HUES64 (cell line): Measurements from ENCODE around the gene SEMA6B. TPM values are rescaled to one million over a fixed set of nuclear protein-coding genes. Genes with fewer than 3 reads are reported as not detected.

Experiments used
- H3K27ac ChIP-seq: 2 replicates; pipeline ENCODE4 v1.7.0; 2013; ENCODE audit warnings: low read depth, low read length, inconsistent platforms
- H3K27me3 ChIP-seq: 2 replicates; pipeline ENCODE4 v1.6.1; 2013; ENCODE audit warnings: mild to moderate bottlenecking, low read length; ENCODE audit not compliant: insufficient read depth
- H3K36me3 ChIP-seq: 2 replicates; pipeline ENCODE4 v1.6.1; 2013; ENCODE audit warnings: mild to moderate bottlenecking, low read length; ENCODE audit not compliant: insufficient read depth
- H3K4me1 ChIP-seq: 2 replicates; pipeline ENCODE4 v1.6.1; 2013; ENCODE audit warnings: mild to moderate bottlenecking, low read length, moderate library complexity; ENCODE audit not compliant: insufficient read depth
- H3K4me3 ChIP-seq: 2 replicates; pipeline ENCODE4 v1.5.1; 2013; ENCODE audit warnings: mild to moderate bottlenecking, low read length, moderate library complexity
- H3K9ac ChIP-seq: 2 replicates; pipeline ENCODE4 v1.6.1; 2013; ENCODE audit warnings: mild to moderate bottlenecking, low read depth, low read length
- H3K9me3 ChIP-seq: 2 replicates; pipeline ENCODE4 v1.6.1; 2013; ENCODE audit warnings: low read depth, low read length; ENCODE audit not compliant: insufficient read depth
- WGBS: fragments of 150-250, 120-280 bp; methylation state at CpG from one replicate; pipeline ENCODE4 v1.1.7; 2013; ENCODE audit warnings: missing lambda C conversion rate; 5-methylcytosine and 5-hydroxymethylcytosine counted together
- polyA plus RNA-seq, 2 experiments: library from polyadenylated mRNA; stranded (reverse); fragments of 50-300 nt; gene quantifications; one replicate each; pipeline ENCODE4 v1.2.3, GENCODE V29; 2013

The SEMA6B gene
- polyA plus RNA-seq (2013, experiment 1 of 2), result 15.5 TPM
- 20.2 TPM for polyA plus RNA-seq (2013, experiment 2 of 2)

- WGBS, result 90% methylated on average over 13 of the region's 13 CpGs
- H3K27ac ChIP-seq, result no peak within 1 kb of the TSS
These were observed at the start of gene SEMA6B for GRCh38 chr19:4559569-4559968. TSS of gene SEMA6B (minus strand) at chr19:4559684. CDS start at chr19:4558457, 1,227 bp downstream.

DNA sequence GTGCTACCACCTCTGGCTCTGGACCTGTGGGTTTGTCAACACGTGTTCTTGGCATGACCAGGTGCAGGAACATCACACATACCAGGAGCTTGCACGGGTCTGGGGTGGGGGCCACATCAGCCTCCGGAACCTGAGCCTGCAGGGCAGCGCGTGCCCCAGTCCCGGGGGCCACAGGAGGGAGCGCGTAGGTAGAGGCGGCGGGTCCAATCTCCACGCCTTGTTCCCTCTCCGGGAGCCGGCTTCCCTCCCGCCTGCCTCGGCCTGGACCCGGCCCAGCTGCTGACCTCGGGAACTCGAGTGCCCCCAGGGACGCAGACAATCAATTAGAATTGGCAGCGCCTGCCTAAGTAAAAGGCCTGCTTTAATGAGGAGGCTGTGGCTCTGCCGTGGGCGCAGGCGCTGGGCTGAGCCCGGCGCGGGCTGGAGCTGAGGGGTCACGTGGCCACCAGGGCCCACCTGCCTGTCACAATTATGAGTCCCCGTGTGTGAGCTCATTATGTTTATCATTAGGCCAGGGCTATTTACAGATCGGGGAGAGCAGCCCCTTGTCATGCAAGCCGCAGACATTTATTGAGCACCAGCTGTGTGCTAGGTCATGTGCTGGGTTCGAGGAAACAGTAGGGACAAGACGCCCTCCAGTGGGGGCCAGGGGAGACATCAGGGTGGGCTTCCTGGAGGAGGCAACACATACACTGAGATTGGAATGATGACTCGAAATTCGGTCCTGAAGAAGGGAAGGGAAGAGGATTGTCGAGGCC is 47.6 kb upstream of the SEMA6B start:
- Histone ChIP-seq H3K27me3 (peaks cover 6% of the 10 kb centered on the region; the same call in 1 of the 2 replicates), H3K36me3 (no peaks in the 10 kb centered on the region), H3K4me1 (0 out of 2 replicates have a peak, but pooled peaks cover 3% of the 10 kb centered on the region), H3K4me3 (peak overlapping the region; percentile 45), H3K27ac (no peak overlapping the region), H3K9me3 (no peaks in the 10 kb centered on the region), H3K9ac (peak overlapping the region; percentile 33; the same call in 1 of the 2 replicates)
- WGBS, result 14% methylated on average over 35 of the region's 35 CpGs

More at GRCh38 chr19:4559569-4559968, at the start of gene SEMA6B:
- Histone ChIP-seq H3K36me3 (peaks cover 13% of the 10 kb centered on the region; the same call in 1 of the 2 replicates), H3K4me3 (no peak within 1 kb of the TSS), H3K9me3 (no peaks in the 10 kb centered on the region), H3K9ac (no peak within 1 kb of the TSS), H3K27me3 (no peaks in the 10 kb centered on the region), H3K4me1 (no peaks in the 10 kb centered on the region; the same call in 1 of the 2 replicates)

DNA sequence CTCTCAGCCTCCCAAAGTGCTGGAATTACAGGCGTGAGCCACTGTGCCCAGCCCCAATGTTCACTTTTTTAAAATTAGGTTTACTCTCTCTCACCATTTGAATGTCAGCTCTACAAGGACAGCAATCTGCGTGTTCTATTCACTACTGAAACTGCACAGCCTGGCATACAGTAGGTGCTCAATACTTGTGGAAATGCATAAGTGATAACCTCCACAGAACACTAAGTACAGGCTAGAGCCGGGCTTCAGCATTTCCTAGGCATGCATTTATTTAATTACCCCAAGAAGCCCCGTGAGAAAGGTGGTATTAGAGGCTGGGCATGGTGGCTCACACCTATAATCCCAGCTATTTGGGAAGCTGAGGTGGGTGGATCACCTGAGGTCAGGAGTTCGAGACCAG is 46.7 kb upstream of the SEMA6B start:
- no peak overlapping the region for H3K4me3 ChIP-seq
- no peak overlapping the region for H3K27ac ChIP-seq
- H3K9ac ChIP-seq, result no peak overlapping the region
- H3K27me3 ChIP-seq, result peaks cover 8% of the 10 kb centered on the region; the same call in 1 of the 2 replicates
- H3K4me1 ChIP-seq, result 0 out of 2 replicates have a peak, but pooled peaks cover 3% of the 10 kb centered on the region
- H3K36me3 ChIP-seq, result no peaks in the 10 kb centered on the region
- H3K9me3 ChIP-seq, result no peaks in the 10 kb centered on the region
- WGBS, result 77% methylated on average over 4 of the region's 5 CpGs

DNA sequence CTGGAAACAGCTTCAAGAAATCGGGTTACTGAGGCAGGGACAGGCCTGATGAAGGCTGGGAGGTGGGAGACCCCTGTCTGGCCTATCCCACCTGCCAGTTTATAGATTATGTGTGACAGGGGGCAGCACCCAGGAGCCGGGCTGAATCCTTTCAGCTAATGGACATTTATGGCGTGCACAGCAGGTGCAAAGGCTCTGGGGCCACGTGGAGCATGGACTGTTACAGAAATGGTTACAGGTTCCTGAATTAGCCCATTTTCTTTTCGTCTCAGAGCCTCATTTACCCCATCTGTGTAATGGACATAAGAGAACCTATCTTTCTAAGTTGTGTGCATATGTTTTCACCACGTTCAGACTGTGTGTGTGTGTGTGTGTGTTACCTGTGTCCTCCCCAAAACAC is 45.4 kb upstream of the SEMA6B start:
- Histone ChIP-seq H3K9me3 (no peaks in the 10 kb centered on the region), H3K27ac (no peak overlapping the region), H3K36me3 (no peaks in the 10 kb centered on the region), H3K27me3 (0 out of 2 replicates have a peak, but pooled peaks cover 8% of the 10 kb centered on the region), H3K9ac (no peak overlapping the region), H3K4me1 (0 out of 2 replicates have a peak, but pooled peaks cover under 1% of the 10 kb centered on the region), H3K4me3 (no peak overlapping the region)
- 82% methylated on average over 4 of the region's 6 CpGs for WGBS

- no peak overlapping the region for H3K9ac ChIP-seq
- H3K27ac ChIP-seq, result no peak overlapping the region
- peaks cover 16% of the 10 kb centered on the region for H3K27me3 ChIP-seq
- H3K36me3 ChIP-seq, result no peaks in the 10 kb centered on the region
- no peaks in the 10 kb centered on the region for H3K9me3 ChIP-seq
- H3K4me3 ChIP-seq, result no peak overlapping the region
- 89% methylated on average over 1 of the region's 1 CpG for whole genome bisulfite sequencing
- no peaks in the 10 kb centered on the region for H3K4me1 ChIP-seq
These were observed 43.4 kb upstream of the SEMA6B start for GRCh38 chr19:4602915-4603314.

DNA sequence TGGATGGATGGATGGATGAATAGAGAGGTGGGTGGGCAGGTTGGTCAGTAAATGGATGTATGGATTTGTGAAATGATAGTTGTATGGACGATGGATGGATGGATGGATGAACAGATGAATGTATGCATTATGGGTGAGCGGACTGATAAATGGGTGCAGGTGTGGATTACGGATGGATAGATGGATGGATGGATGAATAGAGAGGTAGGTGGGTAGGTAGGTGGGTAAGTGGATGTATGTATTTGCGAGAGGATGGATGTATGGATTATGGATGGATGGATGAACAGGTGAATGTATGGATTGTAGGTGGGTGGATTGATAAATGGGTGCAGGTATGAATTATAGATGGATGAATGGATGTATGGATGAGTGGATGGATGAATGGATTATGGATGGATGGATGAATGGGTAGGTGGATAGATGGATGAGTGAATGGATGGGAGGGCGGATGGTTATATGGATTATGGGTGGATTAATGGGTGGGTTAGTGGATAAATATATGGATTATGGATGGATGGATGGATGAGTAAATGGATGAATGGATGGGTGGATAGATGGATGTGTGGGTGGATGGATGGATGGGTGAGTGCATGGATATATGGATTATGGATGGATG is 42.8 kb upstream of the SEMA6B start:
- no peaks in the 10 kb centered on the region for H3K9me3 ChIP-seq
- WGBS, result 86% methylated on average over 5 of the region's 5 CpGs
- no peaks in the 10 kb centered on the region for H3K4me1 ChIP-seq
- no peak overlapping the region for H3K9ac ChIP-seq
- no peaks in the 10 kb centered on the region for H3K36me3 ChIP-seq
- no peak overlapping the region for H3K4me3 ChIP-seq
- H3K27ac ChIP-seq, result no peak overlapping the region
- peaks cover 19% of the 10 kb centered on the region for H3K27me3 ChIP-seq

- H3K4me3 ChIP-seq, result no peak overlapping the region
- H3K9ac ChIP-seq, result no peak overlapping the region
- no peaks in the 10 kb centered on the region for H3K9me3 ChIP-seq
- no peaks in the 10 kb centered on the region for H3K36me3 ChIP-seq
- H3K27ac ChIP-seq, result no peak overlapping the region
- 77% methylated on average over 5 of the region's 5 CpGs for WGBS
- H3K4me1 ChIP-seq, result no peaks in the 10 kb centered on the region
- peaks cover 29% of the 10 kb centered on the region for H3K27me3 ChIP-seq
These were observed 41.4 kb upstream of the SEMA6B start for GRCh38 chr19:4600893-4601292.

DNA sequence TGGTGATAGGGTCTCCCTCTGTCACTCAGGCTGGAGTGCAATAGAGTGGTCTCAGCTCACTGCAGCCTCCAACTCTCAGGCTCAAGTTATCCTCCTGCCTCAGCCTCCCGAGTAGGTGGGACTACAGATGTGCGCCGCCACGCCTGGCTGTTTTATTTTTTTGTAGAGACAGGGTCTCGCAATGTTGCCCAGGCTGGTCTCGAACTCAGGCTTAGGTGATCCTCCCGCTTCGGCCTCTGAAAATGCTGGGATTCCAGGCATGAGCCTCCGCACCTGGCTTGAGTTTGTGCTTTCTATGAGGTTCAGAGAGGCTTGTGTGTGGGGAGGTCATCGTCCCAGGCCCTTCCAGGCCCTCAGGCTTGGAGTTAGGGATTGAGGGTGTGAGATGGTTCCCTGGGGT is 40.6 kb upstream of the SEMA6B start:
- no peaks in the 10 kb centered on the region for H3K36me3 ChIP-seq

GRCh38 chr19:4598712-4599111 is 39.2 kb upstream of the SEMA6B start:
- H3K4me3 ChIP-seq, result peak overlapping the region; percentile 77
- no peak overlapping the region for H3K9ac ChIP-seq
- WGBS, result 17% methylated on average over 13 of the region's 17 CpGs

More for the DNA sequence above, 40.6 kb upstream of the SEMA6B start:
- H3K27me3 ChIP-seq, result peaks cover 30% of the 10 kb centered on the region
- H3K27ac ChIP-seq, result no peak overlapping the region
- no peak overlapping the region for H3K9ac ChIP-seq
- no peak overlapping the region for H3K4me3 ChIP-seq
- H3K9me3 ChIP-seq, result no peaks in the 10 kb centered on the region
- H3K4me1 ChIP-seq, result no peaks in the 10 kb centered on the region
- WGBS, result 81% methylated on average over 10 of the region's 10 CpGs

DNA sequence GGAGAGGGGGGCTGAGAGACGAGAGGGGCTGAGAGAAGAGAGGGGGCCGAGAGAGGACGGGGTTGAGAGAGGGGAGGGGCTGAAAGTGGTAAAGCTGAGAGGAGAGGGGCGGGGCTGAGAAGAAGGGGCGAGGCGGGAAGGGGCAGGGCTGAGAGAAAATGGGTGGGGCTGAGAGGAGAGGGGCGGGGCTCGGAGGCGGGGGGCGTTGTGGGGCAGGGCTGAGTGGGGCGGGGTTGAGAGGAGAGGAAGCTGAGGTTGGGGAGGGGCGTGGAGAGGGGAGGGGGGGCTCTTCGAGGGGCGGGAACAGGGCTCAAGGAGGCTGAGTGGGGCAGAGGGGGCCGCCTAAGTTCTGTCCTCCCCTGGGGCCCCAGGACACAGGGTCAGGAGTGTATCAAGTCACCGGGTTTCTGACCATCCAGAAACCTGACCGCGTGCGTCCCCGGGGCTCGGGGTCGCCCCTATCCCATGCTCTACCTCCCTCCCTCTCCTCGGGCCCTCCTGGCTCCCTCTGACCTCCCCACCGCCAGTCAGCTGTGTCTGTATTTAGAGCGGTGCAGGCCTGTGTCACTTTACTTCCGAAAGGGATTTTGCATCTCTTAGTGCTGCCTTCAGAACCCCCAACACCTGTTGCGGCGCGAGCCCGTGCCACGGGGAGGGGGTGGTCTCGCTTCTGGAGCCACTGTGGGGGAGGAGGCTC is 38.6 kb upstream of the SEMA6B start:
- under 1% methylated on average over 26 of the region's 32 CpGs for WGBS
- Histone ChIP-seq H3K36me3 (no peaks in the 10 kb centered on the region), H3K4me3 (peak overlapping the region; percentile 77), H3K27me3 (peaks cover 27% of the 10 kb centered on the region), H3K27ac (no peak overlapping the region), H3K9me3 (no peaks in the 10 kb centered on the region), H3K4me1 (no peaks in the 10 kb centered on the region), H3K9ac (no peak overlapping the region)

More at GRCh38 chr19:4598712-4599111, 39.2 kb upstream of the SEMA6B start:
- no peaks in the 10 kb centered on the region for H3K4me1 ChIP-seq
- no peaks in the 10 kb centered on the region for H3K36me3 ChIP-seq
- no peak overlapping the region for H3K27ac ChIP-seq
- H3K27me3 ChIP-seq, result peaks cover 30% of the 10 kb centered on the region
- H3K9me3 ChIP-seq, result no peaks in the 10 kb centered on the region
